ENCODE data around the gene TBC1D1.

TBC1D1 gene

GRCh38 chr4:38055566-38055965 lies 164.7 kb downstream of the TBC1D1 start:
- POLR2A ChIA-PET, result no interaction called here
- TF ChIP-seq KLF17 (tag by site-specific recombination; IDR thresholded peaks at IDR 0.05), result no peak
- 0 out of 2 replicates have a peak, but pooled peaks have one; percentile 13 for TF ChIP-seq CTCF (tag by site-specific recombination; IDR thresholded peaks at IDR 0.05)
- H3K27ac ChIP-seq (ENCODE audit: extremely low read depth, low read depth, low read length), result no peak overlapping the region
- CTCF ChIA-PET, result interaction anchor here (0.6 to 1.6 kb wide), 3 partner anchors 9 to 682 kb away, joined by 3 to 4 read pairs (median 3); no protein-coding TSS in a partner anchor
- peaks cover 0 to 39% of the 10 kb centered on the region in 2 experiments; a peak in 1 of 3 replicates for H3K36me3 ChIP-seq (ENCODE audit: control insufficient read depth in 2 of 2, insufficient read depth in 1 of 2, low read length in 2 of 2)
- no peaks in the 10 kb centered on the region for H3K9me3 ChIP-seq (ENCODE audit: control insufficient read depth, insufficient read depth, low read depth, low read length)
- H3K4me1 ChIP-seq (ENCODE audit: control insufficient read depth, insufficient read depth, low read length), result no peaks in the 10 kb centered on the region
- no peak overlapping the region for H3K4me3 ChIP-seq (ENCODE audit: low read depth, low read length)

- Histone ChIP-seq H3K27ac (ENCODE audit: extremely low read depth, low read depth, low read length) (no peak overlapping the region), H3K4me3 (ENCODE audit: low read depth, low read length) (no peak overlapping the region), H3K4me1 (ENCODE audit: control insufficient read depth, insufficient read depth, low read length) (no peaks in the 10 kb centered on the region), H3K36me3 (ENCODE audit: control insufficient read depth in 2 of 2, insufficient read depth in 1 of 2, low read length in 2 of 2) (peaks cover 0 to 39% of the 10 kb centered on the region in 2 experiments; a peak in 1 of 3 replicates), H3K9me3 (ENCODE audit: control insufficient read depth, insufficient read depth, low read depth, low read length) (no peaks in the 10 kb centered on the region)
- no peak for TF ChIP-seq ZNF292 (tag by site-specific recombination; IDR thresholded peaks at IDR 0.05; ENCODE audit: borderline replicate concordance, low read depth)
- TF ChIP-seq IKZF3 (tag by site-specific recombination; IDR thresholded peaks at IDR 0.05), result no peak
- TF ChIP-seq ZNF169 (tag by site-specific recombination; IDR thresholded peaks at IDR 0.05), result no peak
- no peak for TF ChIP-seq ATF2 (tag by site-specific recombination; IDR thresholded peaks at IDR 0.05; ENCODE audit: low read depth)
- no peak for TF ChIP-seq ZNF248 (tag by site-specific recombination; IDR thresholded peaks at IDR 0.05)
- no peak for TF ChIP-seq ZNF830 (tag by site-specific recombination; IDR thresholded peaks at IDR 0.05; ENCODE audit: low read depth)
- no peak for TF ChIP-seq TRIM28 (IDR thresholded peaks at IDR 0.05; ENCODE audit: borderline replicate concordance, low read length)
- no peak for TF ChIP-seq ZNF623 (tag by site-specific recombination; IDR thresholded peaks at IDR 0.05)
- no peak for TF ChIP-seq ZNF366 (tag by site-specific recombination; conservative IDR thresholded peaks at IDR 0.05)
- no peak for TF ChIP-seq ZNF677 (tag by site-specific recombination; IDR thresholded peaks at IDR 0.05)
- TF ChIP-seq ZNF518A (tag by site-specific recombination; conservative IDR thresholded peaks at IDR 0.05; ENCODE audit: low read depth), result no peak
- no peak for TF ChIP-seq ZNF529 (tag by site-specific recombination; IDR thresholded peaks at IDR 0.05; ENCODE audit: insufficient replicate concordance)
- TF ChIP-seq ZNF146 (tag by site-specific recombination; IDR thresholded peaks at IDR 0.05), result no peak
- no peak for TF ChIP-seq ZNF544 (tag by site-specific recombination; IDR thresholded peaks at IDR 0.05)
- no peak for TF ChIP-seq ZNF513 (tag by site-specific recombination; IDR thresholded peaks at IDR 0.05)
- no peak for TF ChIP-seq ZFHX2 (tag by site-specific recombination; conservative IDR thresholded peaks at IDR 0.05)
- no peak for TF ChIP-seq ZSCAN18 (tag by site-specific recombination; IDR thresholded peaks at IDR 0.05)
- ChIA-PET CTCF (interaction anchor here (0.6 to 1.6 kb wide), 2 partner anchors 9 to 119 kb away, joined by 3 to 4 read pairs; no protein-coding TSS in a partner anchor), POLR2A (no interaction called here)
Measured at GRCh38 chr4:38056011-38056685, 165.3 kb downstream of the TBC1D1 start.
